HG03558 (cell line): Measurements from ENCODE around the gene GNGT2.
"Not testable (repeated sequence)": the region's sequence is repeated elsewhere in the genome, so short reads cannot be mapped to it uniquely, and the experiment has no call there.

Experiments
- ATAC-seq: cut with Tn5 transposase; IDR thresholded peaks from one replicate; pipeline ENCODE4 v1.9.1; 2021; ENCODE audit warnings: moderate number of reproducible peaks; ENCODE audit not compliant: unreplicated experiment; ENCODE audit errors: extremely low read depth

GNGT2 gene

DNA sequence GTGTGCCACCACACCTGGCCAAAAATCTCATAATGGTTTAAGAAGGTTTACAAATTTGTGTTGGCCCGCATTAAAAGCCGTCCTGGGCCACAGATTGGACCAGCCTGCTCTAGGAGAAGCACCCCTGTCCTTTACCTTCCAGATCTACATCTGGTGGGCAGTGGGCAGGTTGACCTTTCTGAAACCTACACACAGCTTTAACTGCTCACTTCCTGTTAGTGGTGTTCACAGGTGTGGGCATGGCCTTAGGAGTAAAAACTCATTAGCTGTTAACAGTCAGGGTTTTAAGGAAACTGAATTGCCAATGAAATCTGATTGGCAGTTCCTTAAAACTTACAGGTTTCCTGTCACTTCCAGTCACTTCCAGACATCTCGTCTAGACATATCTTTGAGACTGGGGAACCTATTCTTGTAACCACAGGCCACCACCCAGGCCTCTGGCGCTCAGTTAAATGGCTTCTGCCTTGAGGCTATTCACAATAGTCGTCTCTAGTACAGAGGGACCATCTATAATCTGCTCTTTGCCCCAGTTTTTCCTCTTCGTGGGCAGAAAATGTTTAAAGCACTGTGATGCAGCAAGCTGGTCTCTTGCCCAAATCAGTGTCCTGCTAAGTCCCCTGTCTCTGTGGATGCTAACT, 29.3 kb downstream of the GNGT2 start:
- no peak for ATAC-seq

DNA sequence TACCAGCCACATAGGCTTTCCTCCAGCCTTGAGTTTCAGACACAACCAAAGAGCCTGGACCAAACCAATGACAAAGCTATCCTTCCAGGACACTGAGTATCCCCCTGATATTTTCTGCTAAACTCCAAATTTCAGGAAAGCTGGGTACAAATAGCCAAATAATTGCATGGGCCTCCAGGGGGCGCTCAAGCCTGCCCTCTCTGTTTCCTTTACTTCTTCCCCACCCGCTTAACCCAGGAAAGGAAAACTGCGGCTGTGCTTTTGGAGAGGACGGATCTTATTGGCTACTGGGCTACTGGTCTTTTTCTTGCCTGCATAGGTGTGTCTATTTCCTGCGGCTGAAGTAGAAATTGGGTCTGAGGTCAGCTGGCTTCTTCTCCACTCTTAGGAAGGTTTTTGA, 30.1 kb downstream of the GNGT2 start:
- no peak for ATAC-seq

DNA sequence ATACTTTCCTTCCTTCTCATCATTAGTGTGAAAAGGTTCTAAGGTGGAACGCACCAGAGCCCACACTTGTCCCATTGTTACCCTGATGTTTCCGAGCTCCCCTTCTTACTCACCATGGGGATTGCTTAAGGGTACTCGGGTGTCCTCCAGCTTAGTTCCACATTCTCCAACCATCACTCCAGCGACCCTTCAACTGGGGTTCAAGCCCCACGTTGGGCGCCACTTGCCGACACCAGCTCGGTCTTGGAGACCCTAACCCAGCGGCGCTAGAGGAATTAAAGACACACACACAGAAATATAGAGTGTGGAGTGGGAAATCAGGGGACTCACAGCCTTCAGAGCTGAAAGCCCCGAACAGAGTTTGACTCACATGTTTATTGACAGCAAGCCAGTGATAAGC, 34.4 kb downstream of the GNGT2 start:
- not testable (repeated sequence) for ATAC-seq

DNA sequence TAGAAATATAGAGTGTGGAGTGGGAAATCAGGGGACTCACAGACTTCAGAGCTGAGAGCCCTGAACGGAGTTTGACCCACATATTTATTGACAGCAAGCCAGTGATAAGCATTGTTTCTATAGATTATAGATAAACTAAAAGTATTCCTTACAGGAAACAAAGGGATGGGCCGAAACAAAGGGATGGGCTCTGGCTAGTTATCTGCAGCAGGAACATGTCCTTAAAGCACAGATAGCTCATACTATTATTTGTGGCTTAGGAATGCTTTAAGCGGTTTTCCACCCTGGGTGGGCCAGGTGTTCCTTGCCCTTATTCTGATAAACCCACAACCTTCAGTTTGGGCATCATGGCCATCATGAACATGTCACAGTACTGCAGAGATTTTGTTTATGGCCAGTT, 39.7 kb downstream of the GNGT2 start:
- not testable (repeated sequence) for ATAC-seq

DNA sequence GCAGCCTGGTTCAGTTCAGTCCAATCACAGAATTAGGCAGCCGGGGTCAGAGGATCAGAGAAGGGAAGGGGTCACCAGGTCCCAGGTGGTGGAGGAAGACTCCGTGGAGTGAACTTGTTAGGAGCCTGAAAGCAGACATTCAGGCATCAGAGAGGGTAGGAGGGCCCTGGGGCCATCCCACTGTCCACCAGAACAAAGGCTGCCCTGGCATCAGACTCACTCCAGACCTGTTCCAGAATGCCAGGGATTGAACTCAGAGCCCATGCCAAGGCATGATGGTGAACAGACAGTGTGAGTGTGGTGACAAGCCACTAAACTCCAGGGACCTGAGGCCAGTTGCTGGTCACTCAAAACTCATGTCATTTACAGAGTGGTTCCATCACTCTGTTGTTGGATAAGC, 40.2 kb downstream of the GNGT2 start:
- no peak for ATAC-seq

DNA sequence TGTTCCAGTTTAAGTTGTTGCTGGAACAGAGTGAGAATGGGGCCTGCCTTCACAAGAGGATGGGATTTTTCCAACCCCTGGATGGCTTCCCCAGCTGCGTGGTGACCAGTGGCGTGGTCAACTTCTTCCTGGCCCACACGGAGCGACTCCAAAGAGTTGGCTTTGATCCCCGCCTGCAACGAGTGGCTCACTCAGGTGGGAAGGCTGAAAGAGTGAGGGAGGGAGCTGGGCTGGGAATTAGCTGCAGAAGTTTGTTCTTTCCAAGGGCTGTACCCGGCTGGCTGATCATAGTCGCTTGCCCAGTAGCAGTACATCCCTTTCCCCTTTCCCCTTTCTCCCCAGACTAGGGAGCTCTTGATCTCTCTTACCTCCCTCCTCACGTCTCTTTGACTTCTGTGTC, 41.7 kb downstream of the GNGT2 start:
- no peak for ATAC-seq

DNA sequence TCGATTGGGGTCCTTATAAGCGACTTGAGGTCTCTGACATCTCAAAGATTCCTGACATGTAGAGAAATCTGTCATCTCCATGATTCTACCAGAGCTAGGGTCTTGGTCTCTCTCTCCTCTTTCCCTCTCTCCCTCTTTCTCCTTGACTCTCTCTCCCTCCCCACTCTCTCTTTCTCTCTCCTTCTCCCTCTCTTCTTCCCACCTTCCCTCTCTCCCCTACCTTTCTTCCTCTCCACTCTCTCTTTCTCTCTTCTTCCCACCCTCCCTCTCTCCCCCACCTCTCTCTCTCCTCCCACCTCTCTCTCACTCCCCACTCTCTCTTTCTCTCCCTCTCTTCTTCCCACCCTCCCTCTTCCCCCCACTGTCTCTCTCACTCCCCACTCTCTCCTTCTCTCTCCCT, 45.2 kb downstream of the GNGT2 start:
- no peak for ATAC-seq

DNA sequence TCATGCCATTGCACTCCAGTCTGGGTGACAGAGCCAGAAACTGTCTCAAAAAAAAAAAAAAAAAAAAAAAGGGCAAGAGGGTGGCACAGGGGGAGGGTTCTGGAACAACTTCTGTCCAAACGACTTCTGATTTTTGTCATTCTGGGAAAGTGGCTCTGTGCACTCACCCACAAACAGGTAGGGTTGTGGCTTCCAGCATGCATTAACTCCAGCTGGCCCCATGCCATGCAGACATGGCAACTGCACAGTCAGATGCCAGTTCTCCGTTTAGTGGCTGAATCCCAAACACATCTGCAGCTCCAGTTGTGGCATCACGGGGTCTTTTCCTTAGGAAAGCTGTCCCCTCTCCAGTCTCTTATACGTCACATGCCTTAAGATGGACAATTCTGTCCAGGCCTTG, 47.5 kb downstream of the GNGT2 start:
- ATAC-seq: no peak

DNA sequence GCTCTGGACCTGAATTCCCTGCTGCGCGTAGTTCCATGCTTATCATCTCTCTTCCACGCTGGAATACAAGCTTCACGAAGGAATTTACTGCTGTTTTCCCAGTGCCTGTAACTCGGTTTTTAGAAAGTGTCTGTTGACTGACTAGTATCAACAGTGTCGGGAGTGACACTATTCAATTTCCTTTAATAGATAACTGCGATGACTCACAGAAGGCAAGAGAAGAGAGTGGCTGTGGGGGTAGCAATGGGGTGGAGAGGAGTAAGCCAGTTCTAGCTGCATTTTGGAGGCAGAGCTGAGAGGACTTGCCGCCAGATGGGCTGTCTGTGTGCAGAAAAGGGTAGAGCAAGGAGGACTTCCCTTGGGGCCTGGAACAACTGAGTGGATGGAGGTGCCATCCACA, 52.6 kb downstream of the GNGT2 start:
- no peak for ATAC-seq

DNA sequence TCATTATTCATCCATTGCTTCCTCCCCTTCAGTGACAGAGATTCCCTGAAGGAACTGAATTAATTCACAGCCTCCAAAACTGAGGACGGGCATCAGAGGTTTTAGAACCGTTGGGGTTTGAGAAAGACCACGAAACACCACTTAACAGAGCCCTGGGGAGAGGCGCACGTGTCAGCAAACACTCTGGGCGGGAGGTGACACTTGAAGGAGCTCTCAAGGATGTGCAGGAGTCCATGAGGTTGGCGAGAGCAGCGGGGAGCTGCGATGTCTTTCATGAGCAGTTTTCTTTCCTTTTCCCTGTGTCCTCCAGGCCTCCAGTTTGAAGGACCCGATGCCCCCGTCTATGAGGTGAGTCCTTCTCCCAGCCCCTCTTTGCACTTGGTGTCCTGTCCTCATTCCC, 54.1 kb downstream of the GNGT2 start:
- ATAC-seq: no peak
